Caco-2 (cell line): ENCODE results near the gene DOCK4. TPM values are rescaled to one million over a fixed set of nuclear protein-coding genes. Genes with fewer than 3 reads are reported as not detected.

Experiments used
- BruUV-seq: library from RNA; stranded (reverse); fragments of 400-500 nt; replicated peaks from 2 replicates; lab custom pipeline; 2021; lab: Mats Ljungman, UMichigan
- CTCF ChIA-PET: fragments of 300-600 bp; sonication (Branson Sonifier 250); formaldehyde crosslinking; loops from one replicate; lab custom pipeline; 2022; ENCODE audit warnings: antibody characterized with exemption; lab: Charles Lee
- POLR2A ChIA-PET: fragments of 300-600 bp; sonication (Branson Sonifier 250); formaldehyde crosslinking; loops from one replicate; lab custom pipeline; 2022; ENCODE audit warnings: antibody characterized with exemption; lab: Charles Lee
- DNase-seq, 2 experiments: peaks; one replicate each; pipeline versions ENCODE4 v3.0.0 to v3.0.0-alpha.2; 2020 to 2022
- H3K27me3 ChIP-seq: replicated peaks from 2 replicates; pipeline ENCODE4 v1.6.0; 2011; ENCODE audit warnings: low read length; ENCODE audit not compliant: control insufficient read depth, insufficient read depth
- H3K36me3 ChIP-seq: 2 replicates; pipeline ENCODE4 v1.5.1; 2011; ENCODE audit warnings: low read length; ENCODE audit not compliant: control insufficient read depth, insufficient read depth
- H3K4me1 ChIP-seq: fragments of 250-450 bp; sonication (Bioruptor Pico); 2 replicates; pipeline ENCODE4 v1.5.1; 2020; ENCODE audit warnings: mild to moderate bottlenecking
- H3K4me3 ChIP-seq: 2 replicates; pipeline ENCODE4 v1.5.1; 2011; ENCODE audit warnings: low read depth, mild to moderate bottlenecking, control low read depth, low read length
- H3K9me3 ChIP-seq: fragments of 250-450 bp; sonication (Bioruptor Pico); 2 replicates; pipeline ENCODE4 v1.5.1; 2020; ENCODE audit warnings: mild to moderate bottlenecking, moderate library complexity
- H3K27ac Mint-ChIP-seq: one replicate; pipeline ENCODE4 v1.8.0; 2022; ENCODE audit warnings: mixed read lengths; ENCODE audit not compliant: unreplicated experiment
- H3K27me3 Mint-ChIP-seq: one replicate; pipeline ENCODE4 v1.8.0; 2022; ENCODE audit warnings: mixed read lengths; ENCODE audit not compliant: insufficient read depth, unreplicated experiment
- H3K36me3 Mint-ChIP-seq: one replicate; pipeline ENCODE4 v1.8.0; 2022; ENCODE audit warnings: mild to moderate bottlenecking, mixed read lengths; ENCODE audit not compliant: insufficient read depth, unreplicated experiment
- H3K4me1 Mint-ChIP-seq: one replicate; pipeline ENCODE4 v1.8.0; 2022; ENCODE audit warnings: low read depth, mixed read lengths; ENCODE audit not compliant: unreplicated experiment
- H3K4me3 Mint-ChIP-seq: one replicate; pipeline ENCODE4 v1.8.0; 2022; ENCODE audit warnings: mild to moderate bottlenecking, moderate library complexity, mixed read lengths; ENCODE audit not compliant: unreplicated experiment
- H3K9me3 Mint-ChIP-seq: one replicate; pipeline ENCODE4 v1.8.0; 2022; ENCODE audit warnings: mixed read lengths; ENCODE audit not compliant: unreplicated experiment
- CTCF ChIP-seq, 2 experiments: fragments of 200-600 bp in 1 of 2; IDR thresholded peaks; 1 replicate in 1 of 2; 2 replicates in 1 of 2; pipeline versions ENCODE4 v1.5.1 to v1.8.0; 2011 to 2022; ENCODE audit warnings: antibody characterized with exemption in 1 of 2, control low read depth in 1 of 2, inconsistent platforms in 1 of 2, low read depth in 1 of 2, low read length in 1 of 2, mild to moderate bottlenecking in 1 of 2, moderate library complexity in 1 of 2; ENCODE audit not compliant: insufficient read depth in 1 of 2, severe bottlenecking in 1 of 2, unreplicated experiment in 1 of 2
- intact Hi-C: fragments of 100-400 bp; cut with micrococcal nuclease; formaldehyde crosslinking; loops from one replicate; pipeline ENCODE4 v1.10.0; 2022; ENCODE audit not compliant: unreplicated experiment
- total RNA-seq: library from RNA; stranded (reverse); gene quantifications from 2 replicates; pipeline ENCODE4 v1.2.3, GENCODE V29; 2022

The DOCK4 gene
- total RNA-seq, 1 experiment from 2014 or later, result 2.0 TPM

GRCh38 chr7:111866787-111867186 lies 339.4 kb downstream of the DOCK4 start:
- no peak overlapping the region for H3K4me3 Mint-ChIP-seq

GRCh38 chr7:111865430-111865829 lies 340.8 kb downstream of the DOCK4 start:
- Histone ChIP-seq H3K4me1 (no peaks in the 10 kb centered on the region), H3K9me3 (no peaks in the 10 kb centered on the region), H3K36me3 (no peaks in the 10 kb centered on the region), H3K27me3 (no peaks in the 10 kb centered on the region), H3K4me3 (no peak overlapping the region)
- Mint-ChIP-seq H3K27ac (no peak overlapping the region), H3K9me3 (no peaks in the 10 kb centered on the region), H3K4me1 (no peaks in the 10 kb centered on the region), H3K27me3 (no peaks in the 10 kb centered on the region), H3K4me3 (no peak overlapping the region), H3K36me3 (no peaks in the 10 kb centered on the region)
- no peak for DNase-seq
- BruUV-seq, result no TSS peak
- intact Hi-C loops, result no loop called here
- no peak for TF ChIP-seq CTCF (IDR thresholded peaks at IDR 0.05; ENCODE audit: insufficient read depth in 1 of 2, low read depth in 1 of 2, low read length in 1 of 2, severe bottlenecking in 1 of 2, unreplicated experiment in 1 of 2)
- ChIA-PET POLR2A (no interaction called here), CTCF (no interaction called here)

More at GRCh38 chr7:111866787-111867186, 339.4 kb downstream of the DOCK4 start:
- no peaks in the 10 kb centered on the region for H3K36me3 Mint-ChIP-seq
- H3K9me3 Mint-ChIP-seq, result no peaks in the 10 kb centered on the region
- no peaks in the 10 kb centered on the region for H3K27me3 ChIP-seq
- ChIA-PET CTCF (no interaction called here), POLR2A (no interaction called here)
- DNase-seq, result no peak
- no peak overlapping the region for H3K27ac Mint-ChIP-seq
- intact Hi-C loops, result no loop called here
- no peaks in the 10 kb centered on the region for H3K4me1 ChIP-seq
- no peaks in the 10 kb centered on the region for H3K36me3 ChIP-seq
- H3K9me3 ChIP-seq, result no peaks in the 10 kb centered on the region
- TF ChIP-seq CTCF (IDR thresholded peaks at IDR 0.05; ENCODE audit: insufficient read depth in 1 of 2, low read depth in 1 of 2, low read length in 1 of 2, severe bottlenecking in 1 of 2, unreplicated experiment in 1 of 2), result no peak
- no peak overlapping the region for H3K4me3 ChIP-seq
- BruUV-seq, result no TSS peak
- H3K4me1 Mint-ChIP-seq, result no peaks in the 10 kb centered on the region
- H3K27me3 Mint-ChIP-seq, result no peaks in the 10 kb centered on the region

- ChIA-PET CTCF (no interaction called here), POLR2A (no interaction called here)
- intact Hi-C loops, result no loop called here
- no peak for DNase-seq
- no peaks in the 10 kb centered on the region for H3K9me3 Mint-ChIP-seq
- no peaks in the 10 kb centered on the region for H3K4me1 ChIP-seq
- BruUV-seq, result no TSS peak
- no peaks in the 10 kb centered on the region for H3K27me3 ChIP-seq
- no peaks in the 10 kb centered on the region for H3K4me1 Mint-ChIP-seq
- no peaks in the 10 kb centered on the region for H3K27me3 Mint-ChIP-seq
- TF ChIP-seq CTCF (IDR thresholded peaks at IDR 0.05; ENCODE audit: insufficient read depth in 1 of 2, low read depth in 1 of 2, low read length in 1 of 2, severe bottlenecking in 1 of 2, unreplicated experiment in 1 of 2), result no peak
- H3K9me3 ChIP-seq, result no peaks in the 10 kb centered on the region
- H3K27ac Mint-ChIP-seq, result no peak overlapping the region
- H3K36me3 ChIP-seq, result no peaks in the 10 kb centered on the region
- H3K36me3 Mint-ChIP-seq, result no peaks in the 10 kb centered on the region
- H3K4me3 ChIP-seq, result no peak overlapping the region
- H3K4me3 Mint-ChIP-seq, result no peak overlapping the region
Measured at GRCh38 chr7:111864291-111864976, 341.8 kb downstream of the DOCK4 start.
